Measurements from ENCODE around the gene C3orf49. TPM values are rescaled to one million over a fixed set of nuclear protein-coding genes. Genes with fewer than 3 reads are reported as not detected.

Gene C3orf49
- total and polyA plus RNA-seq, 9 of the 15 experiments (the other 6 are each of a cell fraction or from before 2014, with no cell fraction given): not detected

GRCh38 chr3:63876260-63876659 lies 57.2 kb downstream of the C3orf49 start:
- in situ Hi-C loops (cut with MboI): no loop called here
- ATAC-seq (no peak), FAIRE-seq (no peak), DNase-seq (ENCODE audit: extremely low read depth in 1 of 4, low spot score in 3 of 4) (no peak)
- CTCF ChIA-PET (ENCODE audit: low intra/inter-chr PET ratio): no interaction called here
- no peaks in the 10 kb centered on the region for H3K27me3 ChIP-seq (ENCODE audit: control insufficient read depth in 2 of 2, insufficient read depth in 2 of 2, low read length in 2 of 2)
- H3K9ac ChIP-seq (ENCODE audit: insufficient read depth in 1 of 2, low read depth in 2 of 2, low read length in 2 of 2): no peak overlapping the region
- no peak overlapping the region for H2AFZ ChIP-seq (ENCODE audit: low read depth, low read length)
- no peak overlapping the region for H3K4me3 ChIP-seq
- POLR2A ChIA-PET: interaction anchor here (0.8 kb wide), 1 partner anchor 8 kb away, joined by 3 read pairs; no protein-coding TSS in a partner anchor
- H3K4me1 ChIP-seq (replicated peaks in 1 of 2; ENCODE audit: control insufficient read depth in 2 of 2, insufficient read depth in 2 of 2, low read length in 2 of 2): no peaks in the 10 kb centered on the region
- no TSS peak for BruUV-seq (replicated peaks)
- no peak overlapping the region for H3K4me2 ChIP-seq (ENCODE audit: insufficient read depth, low read length)
- 83% methylated on average over 3 of the region's 3 CpGs for WGBS (ENCODE audit: insufficient coverage, low coverage, missing lambda C conversion rate)
- H3K9me1 ChIP-seq (ENCODE audit: control insufficient read depth, insufficient read depth, low read length): no peaks in the 10 kb centered on the region
- H3K9me3 ChIP-seq (replicated peaks; ENCODE audit: control insufficient read depth, insufficient read depth, low read depth, low read length): no peaks in the 10 kb centered on the region
- H3K36me3 ChIP-seq (ENCODE audit: control insufficient read depth, insufficient read depth, low read length): no peaks in the 10 kb centered on the region
- H3K27ac ChIP-seq (ENCODE audit: extremely low read depth, low read depth, low read length): no peak overlapping the region
- H4K20me1 ChIP-seq (replicated peaks; ENCODE audit: control insufficient read depth, insufficient read depth, low read length): peaks cover 12% of the 10 kb centered on the region; the same call in 1 of the 2 replicates
- intact Hi-C loops (cut with micrococcal nuclease): no loop called here
- H3K79me2 ChIP-seq (ENCODE audit: control insufficient read depth, insufficient read depth, low read length): peaks cover 61% of the 10 kb centered on the region
- TF ChIP-seq ZNF57 (CRISPR knock-in tag; IDR thresholded peaks at IDR 0.05) (no peak), ELK1 (CRISPR knock-in tag; IDR thresholded peaks at IDR 0.05) (no peak), SP1 (CRISPR knock-in tag; IDR thresholded peaks at IDR 0.05) (no peak), U2AF1 (optimal IDR thresholded peaks at IDR 0.05; ENCODE audit: low read depth, low read length) (no peak), RERE (CRISPR knock-in tag; IDR thresholded peaks at IDR 0.05; ENCODE audit: borderline replicate concordance) (no peak), NR4A1 (CRISPR knock-in tag; IDR thresholded peaks at IDR 0.05) (no peak), NR4A1 (tag; IDR thresholded peaks at IDR 0.05) (no peak), ZNF280A (IDR thresholded peaks at IDR 0.05; ENCODE audit: low read depth, partially characterized antibody) (no peak), ZNF740 (CRISPR knock-in tag; IDR thresholded peaks at IDR 0.05) (no peak), ZNF740 (tag; IDR thresholded peaks at IDR 0.05) (no peak), KDM1A (IDR thresholded peaks at IDR 0.05) (no peak)

Data from K562 (cell line).